Nucleus accumbens (tissue), 56 donors: ENCODE measurements around the gene TMEM273.

ENCODE experiments used
- DNase-seq, 56 donors: peaks; one replicate each; lab custom pipeline; 2025; lab: John Stamatoyannopoulos, UW

TMEM273 gene

DNA sequence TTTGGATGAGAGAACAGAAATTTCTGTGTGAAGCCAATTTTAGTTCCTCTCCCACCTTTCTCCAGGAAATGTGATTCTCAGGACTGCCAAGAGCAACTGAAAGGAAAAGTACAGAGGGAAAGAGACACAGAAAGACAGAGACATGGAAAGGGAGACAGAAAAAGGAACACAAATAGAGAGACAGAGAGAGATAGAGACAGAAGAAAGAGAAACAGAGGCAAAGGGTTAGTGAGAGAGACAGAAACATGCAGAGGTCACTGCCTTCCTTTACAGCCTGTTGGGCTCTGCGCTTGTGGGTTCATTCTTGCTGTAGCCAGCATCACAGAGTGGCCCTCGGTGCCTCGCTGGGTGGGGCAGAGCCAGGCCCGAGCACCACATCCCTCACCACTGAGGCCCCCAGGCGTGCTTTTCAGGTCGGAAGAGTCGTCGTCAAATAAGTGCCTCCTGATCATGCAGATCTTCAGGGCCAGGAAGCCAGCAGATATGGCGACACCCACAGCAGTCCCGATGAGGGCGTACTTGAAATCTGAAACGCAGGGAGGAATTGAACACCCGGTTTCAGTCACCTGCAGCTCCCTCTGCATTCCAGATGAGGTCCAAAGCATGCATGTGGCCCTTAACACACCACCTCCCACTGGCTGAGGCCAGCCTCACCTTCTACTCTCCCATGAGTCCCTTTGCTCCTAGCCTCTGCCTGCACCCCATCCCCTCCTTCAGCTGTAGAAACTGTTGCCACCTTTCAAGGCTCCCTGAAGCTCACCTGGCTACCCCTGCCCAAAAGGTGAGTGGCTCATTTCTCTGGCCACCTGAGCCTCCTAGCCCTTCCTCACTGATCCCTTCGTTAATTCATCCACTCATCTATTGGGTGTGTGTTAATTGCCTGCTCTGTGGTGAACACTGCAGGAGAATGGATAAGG is 21.4 kb downstream of the TMEM273 start:
- DNase-seq = no peak

- no peak for DNase-seq
Measured at GRCh38 chr10:49165821-49166483, 22.2 kb downstream of the TMEM273 start.

- DNase-seq = no peak
Measured at GRCh38 chr10:49165259-49165658, 22.9 kb downstream of the TMEM273 start.

- DNase-seq = peak in 7 of 56 donors; percentile 14 to 39 (median 17)
Measured at GRCh38 chr10:49164559-49165188, 23.5 kb downstream of the TMEM273 start.

DNA sequence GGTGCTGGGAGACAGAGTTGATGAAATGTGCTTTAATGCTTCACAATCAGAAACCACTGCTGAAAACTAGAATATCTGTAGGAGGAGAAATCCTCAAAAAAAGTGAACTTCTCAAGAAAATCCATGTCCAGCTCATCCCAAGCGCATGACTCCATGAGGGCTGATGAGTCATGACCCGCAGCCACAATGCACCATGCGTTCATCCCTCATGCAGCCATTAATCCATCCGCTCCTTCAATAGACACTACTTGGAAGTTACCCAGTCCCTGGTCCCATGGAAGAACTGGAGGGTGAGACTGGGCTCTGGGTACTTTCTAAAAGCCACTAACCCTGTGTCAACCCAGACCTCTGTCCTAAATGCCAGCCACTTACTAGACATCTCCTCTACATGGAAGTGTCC is 24.4 kb downstream of the TMEM273 start:
- DNase-seq = peak in 1 of 56 donors; percentile 15

DNA sequence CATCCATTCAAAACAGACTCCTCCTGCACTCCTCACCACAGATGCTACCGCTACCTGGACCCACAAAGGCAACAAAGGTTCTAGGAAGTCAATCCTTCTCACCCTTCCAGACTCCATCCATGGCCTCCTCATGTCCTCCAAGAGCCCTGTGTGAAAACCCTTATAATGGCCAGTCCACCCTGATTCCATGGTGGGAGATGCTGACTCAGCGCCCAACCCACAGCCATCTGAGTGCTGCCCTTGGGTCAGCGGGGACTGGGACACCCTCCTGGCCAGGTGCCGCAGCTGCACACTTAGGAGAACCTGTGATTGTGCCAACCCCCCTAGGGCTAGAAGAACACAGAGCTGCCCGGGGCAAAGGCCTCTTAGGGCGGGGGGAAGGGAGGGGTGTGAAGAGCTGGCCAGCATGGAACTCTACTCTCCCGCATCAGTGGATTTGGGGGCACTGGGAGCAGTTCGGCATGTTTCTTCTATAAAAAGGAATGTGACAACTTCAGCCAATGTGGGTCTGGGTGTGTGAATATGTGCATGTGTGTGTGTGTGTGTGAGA is 25.4 kb downstream of the TMEM273 start:
- no peak for DNase-seq

GRCh38 chr10:49162063-49162462 is 26.1 kb downstream of the TMEM273 start:
- no peak for DNase-seq

DNA sequence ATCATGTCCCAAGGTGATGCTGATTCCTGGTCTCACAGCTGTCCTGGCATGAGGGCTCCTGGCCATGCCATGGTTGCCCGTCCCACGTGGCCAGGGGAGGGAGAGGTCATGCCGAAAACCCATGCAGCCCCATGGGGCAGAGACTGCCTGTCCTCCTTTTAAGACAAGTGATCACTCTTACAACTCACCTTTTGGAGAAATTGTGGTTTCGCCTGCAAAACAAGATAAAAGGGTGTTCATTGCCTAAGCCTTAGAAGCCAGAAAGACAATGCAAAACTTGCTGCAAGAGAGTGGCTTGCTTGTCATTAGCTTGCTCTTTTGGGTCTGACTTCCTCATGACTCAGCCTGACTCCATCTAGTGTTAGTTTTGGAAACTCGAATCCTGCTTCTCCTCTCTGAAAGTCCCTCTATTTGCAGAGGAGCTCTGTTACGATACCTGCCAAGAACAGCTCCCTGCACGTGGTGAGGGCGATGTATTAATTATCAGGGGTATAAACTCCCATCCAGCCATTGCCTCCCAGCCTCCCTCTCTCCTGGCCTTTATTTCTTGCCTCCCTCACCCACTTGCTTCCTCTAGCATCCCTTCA is 26.7 kb downstream of the TMEM273 start:
- DNase-seq = peak in 2 of 56 donors; percentile 6 to 21

DNA sequence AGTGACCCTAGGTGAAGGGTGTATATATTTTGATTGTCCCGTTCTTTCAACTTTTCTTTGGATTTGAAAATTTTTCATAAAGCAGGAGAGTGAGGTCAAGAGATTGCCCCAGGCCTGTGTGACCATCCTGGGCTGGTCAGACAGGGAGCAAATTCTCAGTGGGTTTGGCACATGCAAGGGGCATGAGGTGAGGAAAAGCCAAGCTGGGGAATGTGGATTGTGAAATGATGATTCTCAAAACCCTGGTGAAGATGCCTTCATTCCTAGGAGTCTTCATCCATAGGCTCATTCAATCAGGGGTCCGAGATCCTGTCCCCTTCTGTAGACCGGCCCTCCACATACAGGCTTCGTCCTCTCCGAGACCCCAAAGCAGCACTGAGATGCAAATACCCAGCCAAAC is 27.4 kb downstream of the TMEM273 start:
- no peak for DNase-seq

GRCh38 chr10:49160110-49160509 is 28.1 kb downstream of the TMEM273 start:
- no peak for DNase-seq

DNA sequence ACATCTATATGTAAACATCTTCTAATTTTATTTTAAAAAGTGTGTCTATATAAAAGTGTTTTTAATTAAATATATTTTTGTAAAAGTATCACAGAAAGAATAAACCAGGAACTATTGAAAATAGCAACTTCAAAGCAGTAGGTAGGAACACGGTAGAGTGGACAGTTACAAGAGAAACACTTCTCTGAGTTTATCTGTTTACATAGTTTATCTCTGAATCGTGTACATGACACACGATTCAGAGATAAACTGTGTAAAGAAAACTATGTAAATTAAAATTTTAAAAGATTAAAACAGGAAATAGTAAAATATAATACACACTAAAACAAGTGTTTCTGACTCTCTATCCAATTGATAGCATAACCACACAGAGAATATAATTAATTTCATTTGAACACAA is 29.3 kb downstream of the TMEM273 start:
- no peak for DNase-seq

DNA sequence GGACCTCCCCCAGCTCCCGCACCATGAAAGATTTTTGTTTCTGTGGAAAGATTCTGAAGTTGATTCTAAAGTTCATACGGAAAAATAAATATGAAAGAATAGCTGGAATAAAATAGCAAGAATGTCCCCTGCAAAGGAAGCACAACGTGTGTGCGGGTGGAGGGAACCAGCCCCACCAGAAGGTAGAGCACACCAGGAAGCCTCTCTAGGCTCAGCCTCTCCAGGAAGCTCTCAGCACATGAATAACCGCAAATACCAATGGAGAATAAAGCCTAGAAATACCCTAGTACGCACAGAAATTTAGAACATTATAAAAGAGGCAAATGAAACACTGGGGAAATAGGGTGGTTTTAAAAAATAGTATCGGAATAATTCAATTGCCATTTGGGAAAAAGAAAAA is 29.8 kb downstream of the TMEM273 start:
- no peak for DNase-seq

GRCh38 chr10:49157229-49157628 is 31.0 kb downstream of the TMEM273 start:
- DNase-seq = no peak

DNA sequence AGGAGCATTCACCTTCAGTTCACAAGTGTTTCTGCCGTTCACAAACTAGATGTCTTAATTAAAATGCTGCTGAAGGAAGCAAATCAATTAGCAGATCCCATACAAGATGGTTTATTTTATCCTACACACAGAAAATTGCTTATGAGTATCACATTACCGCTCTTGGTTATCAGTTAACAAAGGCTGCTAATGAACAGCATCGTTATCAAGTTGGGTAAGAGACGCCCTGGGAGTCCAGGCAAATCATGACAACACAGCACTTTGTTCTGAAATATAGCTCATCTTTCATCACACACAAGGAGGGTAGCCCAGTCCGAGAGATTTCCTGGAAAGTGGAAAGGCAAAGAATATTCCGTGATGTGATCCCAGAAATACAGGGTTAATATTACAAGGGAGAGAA is 33.5 kb downstream of the TMEM273 start:
- no peak for DNase-seq

GRCh38 chr10:49153971-49154370 is 34.2 kb downstream of the TMEM273 start:
- no peak for DNase-seq

- DNase-seq = no peak
Measured at GRCh38 chr10:49153115-49153514, 35.1 kb downstream of the TMEM273 start.

DNA sequence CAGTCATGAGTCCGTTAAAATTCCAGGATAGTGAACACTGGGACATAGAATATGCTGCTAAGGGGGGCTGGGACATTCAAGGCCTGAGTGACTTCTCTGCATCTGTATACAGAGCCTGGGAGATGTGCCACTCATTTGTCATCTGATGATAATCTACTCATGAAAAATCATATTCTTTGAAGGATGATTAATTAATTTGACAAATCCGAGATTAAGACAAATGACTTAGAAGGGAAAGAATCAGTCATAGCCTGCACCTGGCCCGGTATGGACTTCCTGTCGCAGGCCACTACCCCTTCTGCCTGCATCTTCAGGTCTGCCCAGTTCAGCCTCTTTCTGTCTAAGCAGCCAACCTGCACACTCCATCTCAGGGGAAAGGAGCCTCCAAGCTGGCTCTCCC is 35.5 kb downstream of the TMEM273 start:
- no peak for DNase-seq

- no peak for DNase-seq
Measured at GRCh38 chr10:49152037-49152436, 36.2 kb downstream of the TMEM273 start.

DNA sequence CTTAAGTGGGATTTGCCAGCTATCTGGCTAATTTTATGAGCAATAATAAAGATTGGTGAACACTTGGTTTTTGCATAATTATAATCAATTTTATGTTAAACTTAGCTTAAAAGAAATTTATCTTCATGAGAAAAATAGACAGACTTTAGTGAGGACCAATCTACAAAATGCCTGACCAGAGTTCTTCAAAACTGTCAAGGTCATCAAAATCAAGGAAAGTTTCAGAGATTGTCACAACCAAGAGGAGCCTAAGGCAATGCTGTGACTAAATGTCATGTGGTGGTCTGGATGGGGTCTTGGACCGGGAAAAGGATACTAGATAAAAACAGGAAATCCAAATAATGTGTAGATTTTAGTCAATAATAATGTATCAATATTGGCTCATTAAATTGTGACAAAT is 36.7 kb downstream of the TMEM273 start:
- DNase-seq = no peak

GRCh38 chr10:49151025-49151445 is 37.2 kb downstream of the TMEM273 start:
- no peak for DNase-seq

DNA sequence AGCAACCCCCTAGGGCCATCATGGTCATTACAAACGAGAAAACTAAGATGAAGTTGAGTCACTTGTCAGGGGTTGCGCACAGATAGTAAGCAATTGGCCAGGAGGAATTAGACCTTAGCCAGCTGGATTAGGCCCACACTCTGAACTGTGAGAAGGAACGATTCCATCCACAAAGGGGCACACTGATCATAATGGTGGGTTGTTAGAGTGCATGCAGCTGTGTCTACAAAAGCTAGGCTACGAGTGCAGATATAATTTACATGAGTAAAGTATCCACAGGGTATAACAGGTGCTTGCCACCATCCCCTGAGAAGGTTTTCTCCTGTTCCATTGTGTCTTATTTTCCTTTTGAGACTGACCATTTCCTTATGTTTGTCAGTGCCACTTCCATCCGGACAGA is 37.8 kb downstream of the TMEM273 start:
- DNase-seq = no peak
